Osteoblast (primary cell): Measurements from ENCODE around the gene OGA. TPM values are rescaled to one million over a fixed set of nuclear protein-coding genes. Genes with fewer than 3 reads are reported as not detected.

Source experiments
- DNase-seq: peaks from one replicate; pipeline ENCODE4 v3.0.0; 2011; ENCODE audit warnings: low spot score, mixed read lengths; ENCODE audit not compliant: insufficient read length; ENCODE audit errors: missing footprints
- H2AFZ ChIP-seq: 2 replicates; pipeline ENCODE4 v1.6.0; 2011; ENCODE audit warnings: mild to moderate bottlenecking, low read length
- H3K27ac ChIP-seq: 2 replicates; pipeline ENCODE4 v1.5.1; 2011; ENCODE audit warnings: mild to moderate bottlenecking, low read depth, low read length, moderate library complexity
- H3K27me3 ChIP-seq: 2 replicates; pipeline ENCODE4 v1.6.0; 2012; ENCODE audit warnings: mild to moderate bottlenecking, control low read depth, inconsistent platforms, low read length, moderate library complexity; ENCODE audit not compliant: insufficient read depth
- H3K36me3 ChIP-seq: 2 replicates; pipeline ENCODE4 v1.5.1; 2011; ENCODE audit warnings: mild to moderate bottlenecking, low read length, control low read depth, moderate library complexity; ENCODE audit not compliant: insufficient read depth
- H3K4me1 ChIP-seq: 2 replicates; pipeline ENCODE4 v1.5.1; 2011; ENCODE audit warnings: mild to moderate bottlenecking, low read length, control low read depth, moderate library complexity; ENCODE audit not compliant: insufficient read depth
- H3K4me2 ChIP-seq: 2 replicates; pipeline ENCODE4 v1.6.0; 2011; ENCODE audit warnings: mild to moderate bottlenecking, low read length; ENCODE audit not compliant: insufficient read depth
- H3K4me3 ChIP-seq: fragments of 200-600 bp; sonication (generic); 3 replicates; pipeline ENCODE4 v1.5.1; 2012; ENCODE audit warnings: mild to moderate bottlenecking, low read length, inconsistent platforms; ENCODE audit not compliant: insufficient read depth
- H3K79me2 ChIP-seq: 2 replicates; pipeline ENCODE4 v1.6.0; 2012; ENCODE audit warnings: mild to moderate bottlenecking, low read length, control low read depth, inconsistent platforms; ENCODE audit not compliant: insufficient read depth
- H3K9me3 ChIP-seq: 2 replicates; pipeline ENCODE4 v1.5.1; 2011; ENCODE audit warnings: low read depth, low read length, control low read depth
- H4K20me1 ChIP-seq: 2 replicates; pipeline ENCODE4 v1.6.0; 2012; ENCODE audit warnings: mild to moderate bottlenecking, low read length, control low read depth; ENCODE audit not compliant: insufficient read depth
- total RNA-seq: library from RNA; depleted of rRNA; stranded (reverse); fragments of >200 nt; gene quantifications from 2 replicates; pipeline ENCODE4 v1.2.3, GENCODE V29; 2012
- TF ChIP-seq, protein P1 (sequence below): IDR thresholded peaks from 2 replicates; pipeline ENCODE4 v1.5.1; 2011; ENCODE audit warnings: mild to moderate bottlenecking, low read depth, low read length, moderate library complexity; ENCODE audit errors: extremely low read depth

The OGA gene
- total RNA-seq, 1 donor = 121 TPM

- TF ChIP-seq, protein P1, sequence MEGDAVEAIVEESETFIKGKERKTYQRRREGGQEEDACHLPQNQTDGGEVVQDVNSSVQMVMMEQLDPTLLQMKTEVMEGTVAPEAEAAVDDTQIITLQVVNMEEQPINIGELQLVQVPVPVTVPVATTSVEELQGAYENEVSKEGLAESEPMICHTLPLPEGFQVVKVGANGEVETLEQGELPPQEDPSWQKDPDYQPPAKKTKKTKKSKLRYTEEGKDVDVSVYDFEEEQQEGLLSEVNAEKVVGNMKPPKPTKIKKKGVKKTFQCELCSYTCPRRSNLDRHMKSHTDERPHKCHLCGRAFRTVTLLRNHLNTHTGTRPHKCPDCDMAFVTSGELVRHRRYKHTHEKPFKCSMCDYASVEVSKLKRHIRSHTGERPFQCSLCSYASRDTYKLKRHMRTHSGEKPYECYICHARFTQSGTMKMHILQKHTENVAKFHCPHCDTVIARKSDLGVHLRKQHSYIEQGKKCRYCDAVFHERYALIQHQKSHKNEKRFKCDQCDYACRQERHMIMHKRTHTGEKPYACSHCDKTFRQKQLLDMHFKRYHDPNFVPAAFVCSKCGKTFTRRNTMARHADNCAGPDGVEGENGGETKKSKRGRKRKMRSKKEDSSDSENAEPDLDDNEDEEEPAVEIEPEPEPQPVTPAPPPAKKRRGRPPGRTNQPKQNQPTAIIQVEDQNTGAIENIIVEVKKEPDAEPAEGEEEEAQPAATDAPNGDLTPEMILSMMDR = no peak
- H3K4me3 ChIP-seq = no peak overlapping the region
- peak; percentile 83 for DNase-seq
- H3K27me3 ChIP-seq = peaks cover 34% of the 10 kb centered on the region
- peaks cover 9% of the 10 kb centered on the region for H3K79me2 ChIP-seq
- H4K20me1 ChIP-seq = peaks cover 29% of the 10 kb centered on the region
- peaks cover 21% of the 10 kb centered on the region for H3K4me1 ChIP-seq
- H3K27ac ChIP-seq = no peak overlapping the region
- no peaks in the 10 kb centered on the region for H3K9me3 ChIP-seq
- H3K4me2 ChIP-seq = no peak overlapping the region
- H3K36me3 ChIP-seq = no peaks in the 10 kb centered on the region
- H2AFZ ChIP-seq = no peak overlapping the region
Measured at GRCh38 chr10:101778151-101778780, 40.0 kb downstream of the OGA start.

DNA sequence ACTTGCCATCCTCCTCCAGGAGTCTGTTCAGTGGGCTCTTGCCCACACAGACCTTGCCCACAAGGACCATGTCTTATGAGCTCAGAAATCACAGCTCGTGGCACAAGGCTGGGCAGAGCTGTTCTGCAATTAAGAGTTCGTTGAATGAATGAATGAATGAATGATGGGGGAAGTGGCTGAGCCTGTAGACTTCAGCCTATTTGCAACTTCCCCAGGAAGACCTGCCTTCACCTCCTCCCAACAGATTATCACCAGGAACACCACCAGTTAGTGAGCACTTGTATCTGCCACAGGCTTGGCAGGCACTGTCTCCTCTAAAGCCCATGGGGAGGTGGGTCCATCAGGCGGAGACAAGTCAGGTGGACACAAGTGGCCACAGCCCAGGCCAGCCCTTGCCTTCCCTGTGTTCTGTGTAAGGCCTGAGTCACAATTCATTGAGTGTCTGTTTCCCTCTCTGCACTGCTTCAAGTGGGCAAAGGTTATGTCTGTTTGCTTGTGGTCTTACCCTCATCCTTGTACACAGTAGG is 40.6 kb downstream of the OGA start:
- H3K79me2 ChIP-seq = peaks cover 5% of the 10 kb centered on the region
- H3K27me3 ChIP-seq = peaks cover 40% of the 10 kb centered on the region
- no peaks in the 10 kb centered on the region for H3K9me3 ChIP-seq
- H3K27ac ChIP-seq = no peak overlapping the region
- peaks cover 19% of the 10 kb centered on the region for H3K4me1 ChIP-seq
- H4K20me1 ChIP-seq = peaks cover 29% of the 10 kb centered on the region
- no peak overlapping the region for H3K4me2 ChIP-seq
- TF ChIP-seq, protein P1 = no peak
- H3K36me3 ChIP-seq = no peaks in the 10 kb centered on the region
- peak; percentile 87 for DNase-seq
- H3K4me3 ChIP-seq = no peak overlapping the region
- no peak overlapping the region for H2AFZ ChIP-seq

GRCh38 chr10:101776161-101776817 is 42.0 kb downstream of the OGA start:
- Histone ChIP-seq H3K79me2 (no peaks in the 10 kb centered on the region), H3K27me3 (peaks cover 51% of the 10 kb centered on the region), H3K4me2 (no peak overlapping the region), H3K9me3 (no peaks in the 10 kb centered on the region), H3K4me3 (no peak overlapping the region), H4K20me1 (peaks cover 24% of the 10 kb centered on the region), H3K27ac (no peak overlapping the region), H2AFZ (no peak overlapping the region), H3K36me3 (no peaks in the 10 kb centered on the region), H3K4me1 (peaks cover 8% of the 10 kb centered on the region)
- TF ChIP-seq, protein P1 = no peak
- peak; percentile 59 for DNase-seq
